ENCODE results near the gene DNAJC18.

DNA sequence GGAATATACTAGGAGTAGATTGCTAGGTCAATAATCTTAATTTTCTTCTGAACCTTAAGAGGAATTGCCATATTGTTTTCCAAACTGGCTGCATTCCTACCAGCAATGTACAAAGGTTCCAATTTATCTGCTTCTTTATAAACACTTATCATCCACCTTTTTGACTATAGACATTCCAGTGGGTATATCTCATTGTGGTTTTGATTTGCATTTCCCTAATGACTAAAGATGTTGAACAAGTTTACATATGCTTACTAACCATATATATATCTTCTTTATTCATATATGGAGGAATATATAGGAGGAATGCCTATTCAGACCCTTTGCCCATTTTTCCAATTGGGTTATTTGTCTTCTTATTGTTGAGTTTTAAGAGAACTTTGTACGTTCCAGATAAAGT lies 7.6 kb downstream of the DNAJC18 start:
- TF ChIP-seq POLR2A (IDR thresholded peaks at IDR 0.05; ENCODE audit: control extremely low read depth in 1 of 2, low read depth in 2 of 2, low read length in 2 of 2) = no peak
- TF ChIP-seq RAD21 (IDR thresholded peaks at IDR 0.05 in 1 of 2, conservative IDR thresholded peaks at IDR 0.05 in 1 of 2; ENCODE audit: low read depth in 2 of 2, low read length in 2 of 2) = no peak
- TF ChIP-seq CTCF (IDR thresholded peaks at IDR 0.05; ENCODE audit: control extremely low read depth in 1 of 3, insufficient read depth in 1 of 3, low read depth in 1 of 3, low read length in 3 of 3) = no peak
- no peak for TF ChIP-seq POLR2AphosphoS5 (IDR thresholded peaks at IDR 0.05; ENCODE audit: low read depth, low read length)
- TF ChIP-seq EGR1 (IDR thresholded peaks at IDR 0.05; ENCODE audit: borderline replicate concordance, low read depth, low read length) = no peak
- no peak for TF ChIP-seq EZH2 (IDR thresholded peaks at IDR 0.05; ENCODE audit: low read depth, low read length, severe bottlenecking)
- no peak for TF ChIP-seq MAX (IDR thresholded peaks at IDR 0.05)
- no peak for TF ChIP-seq GTF2F1 (IDR thresholded peaks at IDR 0.05; ENCODE audit: borderline replicate concordance, low read depth, low read length)
- TF ChIP-seq, protein P1, sequence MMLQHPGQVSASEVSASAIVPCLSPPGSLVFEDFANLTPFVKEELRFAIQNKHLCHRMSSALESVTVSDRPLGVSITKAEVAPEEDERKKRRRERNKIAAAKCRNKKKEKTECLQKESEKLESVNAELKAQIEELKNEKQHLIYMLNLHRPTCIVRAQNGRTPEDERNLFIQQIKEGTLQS (IDR thresholded peaks at IDR 0.05; ENCODE audit: insufficient read depth, low read depth, low read length) = no peak
- no peak for TF ChIP-seq CHD2 (IDR thresholded peaks at IDR 0.05; ENCODE audit: low read length)
- TF ChIP-seq TBP (IDR thresholded peaks at IDR 0.05; ENCODE audit: low read depth, low read length) = no peak
- TF ChIP-seq BRCA1 (IDR thresholded peaks at IDR 0.05; ENCODE audit: low read depth, low read length) = no peak
- no peak for TF ChIP-seq GABPA (IDR thresholded peaks at IDR 0.05; ENCODE audit: borderline replicate concordance, insufficient read depth, low read length)
